ENCODE data around the gene ARFGEF3. TPM values are rescaled to one million over a fixed set of nuclear protein-coding genes. Genes with fewer than 3 reads are reported as not detected.
A peak's percentile ranks its signal among the peaks of the same experiment; 100 is the strongest.

The ARFGEF3 gene
- total RNA-seq, 2 donors from 2014 or later = 1.1 to 1.4 TPM

DNA sequence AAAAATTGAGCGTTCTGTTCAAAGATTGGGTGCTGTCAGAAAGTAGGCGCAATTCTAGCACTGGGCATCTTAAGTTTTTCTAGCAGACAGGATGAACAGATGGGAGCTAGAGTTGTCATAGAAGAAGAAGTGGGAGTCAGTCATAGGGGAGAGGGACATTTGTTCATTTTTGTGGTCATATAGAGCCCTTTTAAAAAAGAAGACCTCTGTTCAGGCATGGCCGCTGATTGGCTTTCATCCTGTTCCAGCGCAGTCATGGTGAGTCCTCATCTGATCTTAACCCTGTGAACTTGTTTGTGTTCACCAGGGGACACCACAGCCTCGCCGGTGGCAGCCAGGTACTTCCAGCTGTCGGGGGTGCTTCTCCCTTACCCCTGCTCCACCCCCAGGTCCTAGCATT, 86.3 kb downstream of the ARFGEF3 start:
- ATAC-seq (ENCODE audit: insufficient number of reproducible peaks, low FRiP score, low read depth) (no peak), DNase-seq (ENCODE audit: low spot score) (no peak)
- no peaks in the 10 kb centered on the region for H3K27me3 ChIP-seq (replicated peaks; ENCODE audit: insufficient read depth)
- no peak for TF ChIP-seq CTCF (IDR thresholded peaks at IDR 0.05)
- no peak overlapping the region for H3K4me3 ChIP-seq
- no peaks in the 10 kb centered on the region for H3K9me3 ChIP-seq
- H3K27ac ChIP-seq = no peak overlapping the region
- no peaks in the 10 kb centered on the region for H3K36me3 ChIP-seq
- peaks cover 0 to 8% of the 10 kb centered on the region in 2 donors for H3K4me1 ChIP-seq (ENCODE audit: control insufficient read depth in 1 of 2, low read depth in 2 of 2)

GRCh38 chr6:138248878-138249277, 87.1 kb downstream of the ARFGEF3 start:
- Histone ChIP-seq H3K9me3 (no peaks in the 10 kb centered on the region), H3K27ac (no peak overlapping the region), H3K4me1 (ENCODE audit: control insufficient read depth in 1 of 2, low read depth in 2 of 2) (peaks cover 0 to 8% of the 10 kb centered on the region in 2 donors), H3K27me3 (replicated peaks; ENCODE audit: insufficient read depth) (no peaks in the 10 kb centered on the region), H3K4me3 (no peak overlapping the region), H3K36me3 (no peaks in the 10 kb centered on the region)
- no peak for TF ChIP-seq CTCF (IDR thresholded peaks at IDR 0.05)
- ATAC-seq (ENCODE audit: insufficient number of reproducible peaks, low FRiP score, low read depth) (no peak), DNase-seq (ENCODE audit: low spot score) (no peak)

- no peak for ATAC-seq (ENCODE audit: insufficient number of reproducible peaks, low FRiP score, low read depth)
- Histone ChIP-seq H3K27me3 (replicated peaks; ENCODE audit: insufficient read depth) (no peaks in the 10 kb centered on the region), H3K9me3 (no peaks in the 10 kb centered on the region), H3K4me1 (ENCODE audit: control insufficient read depth in 1 of 2, low read depth in 2 of 2) (peaks cover 0 to 8% of the 10 kb centered on the region in 2 donors), H3K27ac (peak overlapping the region; percentile 47 to 64), H3K4me3 (no peak overlapping the region), H3K36me3 (no peaks in the 10 kb centered on the region)
- no peak for TF ChIP-seq CTCF (IDR thresholded peaks at IDR 0.05)
- no peak for DNase-seq (ENCODE audit: low spot score)
Observed at GRCh38 chr6:138250053-138250452, 88.3 kb downstream of the ARFGEF3 start.

DNA sequence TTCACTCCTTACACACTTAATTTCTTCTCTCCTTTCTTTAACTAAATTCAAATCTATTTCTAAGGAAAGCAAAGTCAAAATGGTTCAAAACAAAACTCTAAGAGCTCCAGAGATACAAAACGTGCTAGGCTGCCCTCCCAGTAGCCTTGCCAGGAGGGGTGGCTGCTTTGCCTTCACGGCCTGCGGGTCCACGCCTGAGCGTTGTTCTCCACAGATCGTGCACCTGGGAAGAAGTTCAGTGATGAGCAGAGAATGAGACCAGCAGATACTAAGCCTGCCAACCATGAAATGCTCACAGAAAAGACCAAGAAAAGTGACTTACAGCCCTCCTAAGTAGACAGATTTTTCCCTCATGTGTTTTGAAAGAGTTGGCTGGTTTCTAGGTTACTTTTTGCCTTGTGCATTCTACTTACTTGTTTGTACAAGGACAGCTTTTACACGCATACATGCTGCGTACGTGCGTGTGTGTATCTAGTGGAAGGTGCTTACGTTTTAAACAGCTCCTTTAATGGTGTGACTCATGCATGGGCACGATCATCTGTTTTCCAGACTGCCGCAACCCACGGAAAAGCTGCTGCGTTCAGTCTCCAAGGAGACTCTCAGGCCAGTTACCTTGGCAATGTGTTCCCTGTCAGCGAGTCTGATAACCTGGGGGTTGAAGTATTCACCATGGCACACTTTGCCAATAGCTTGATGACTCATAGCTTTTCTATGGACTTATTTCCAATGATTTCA, 88.9 kb downstream of the ARFGEF3 start:
- ATAC-seq (ENCODE audit: insufficient number of reproducible peaks, low FRiP score, low read depth) (peak; percentile 90), DNase-seq (ENCODE audit: low spot score) (peak; percentile 36)
- Histone ChIP-seq H3K9me3 (no peaks in the 10 kb centered on the region), H3K36me3 (no peaks in the 10 kb centered on the region), H3K27ac (peak overlapping the region; percentile 47 to 64), H3K27me3 (replicated peaks; ENCODE audit: insufficient read depth) (no peaks in the 10 kb centered on the region), H3K4me1 (ENCODE audit: control insufficient read depth in 1 of 2, low read depth in 2 of 2) (peaks cover 0 to 8% of the 10 kb centered on the region in 2 donors), H3K4me3 (peak overlapping the region; percentile 50)
- no peak for TF ChIP-seq CTCF (IDR thresholded peaks at IDR 0.05)

GRCh38 chr6:138253731-138254130, 92.0 kb downstream of the ARFGEF3 start:
- no peak for ATAC-seq (ENCODE audit: insufficient number of reproducible peaks, low FRiP score, low read depth)
- no peak for TF ChIP-seq CTCF (IDR thresholded peaks at IDR 0.05)
- H3K4me1 ChIP-seq (ENCODE audit: control insufficient read depth in 1 of 2, low read depth in 2 of 2) = peaks cover 0 to 8% of the 10 kb centered on the region in 2 donors
- no peak overlapping the region for H3K4me3 ChIP-seq
- DNase-seq (ENCODE audit: low spot score) = no peak
- H3K27me3 ChIP-seq (replicated peaks; ENCODE audit: insufficient read depth) = no peaks in the 10 kb centered on the region
- H3K27ac ChIP-seq = no peak overlapping the region
- H3K36me3 ChIP-seq = no peaks in the 10 kb centered on the region
- no peaks in the 10 kb centered on the region for H3K9me3 ChIP-seq

Measured in thoracic aorta (tissue), 2 donors.